ENCODE data around the gene ARHGAP30.
"Not testable (repeated sequence)": the region's sequence is repeated elsewhere in the genome, so short reads cannot be mapped to it uniquely, and the experiment has no call there.

Gene ARHGAP30

DNA sequence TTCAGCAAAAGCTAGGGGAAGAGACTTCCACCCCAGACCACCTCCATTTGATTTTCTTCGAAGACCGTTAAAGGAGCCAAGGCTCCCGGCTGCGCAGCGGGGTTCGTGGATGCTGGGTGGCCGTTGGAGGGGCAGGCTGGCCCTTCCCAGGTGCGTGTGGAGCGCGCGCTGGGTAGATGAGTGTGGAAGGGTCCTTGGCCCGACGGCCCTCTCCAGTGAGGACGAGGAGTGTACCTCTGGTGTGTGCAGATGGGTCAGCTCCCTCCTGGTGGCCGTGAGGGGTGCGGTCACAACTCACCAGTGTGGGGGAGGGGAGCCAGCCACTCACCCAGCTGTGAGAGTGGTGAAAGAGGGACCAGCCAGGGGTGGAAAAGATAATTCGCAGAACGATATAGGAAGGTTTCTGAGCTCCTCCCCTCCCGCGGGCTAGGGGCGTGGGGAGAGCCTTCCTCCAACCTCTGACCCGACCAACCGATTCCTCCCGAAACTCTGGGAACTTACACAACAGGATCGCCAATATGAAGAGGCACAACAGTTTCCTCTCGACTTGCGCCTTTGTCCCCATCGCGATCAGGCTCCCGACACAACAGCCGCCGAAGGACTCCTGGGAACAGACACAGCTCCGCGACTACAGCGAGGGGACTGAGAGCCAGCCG, 49.1 kb downstream of the ARHGAP30 start, which contains the start of gene F11R:
F11R (minus strand) TSS at position 644 of the 656 bp plus-strand sequence; CDS start at position 565, 79 bp downstream.
- no peak within 1 kb of the TSS for H2BK15ac ChIP-seq (replicated peaks; ENCODE audit: low read depth)
- no CpG with 5 or more reads among the region's 36 CpGs for WGBS (ENCODE audit: extremely low coverage, insufficient coverage, low lambda C conversion rate)
- peak within 1 kb of the TSS; percentile 89 for H3K27ac ChIP-seq (ENCODE audit: low read depth, low read length)
- peak within 1 kb of the TSS; percentile 9 for H3K18ac ChIP-seq (ENCODE audit: low read length)
- H3K27me3 ChIP-seq (ENCODE audit: insufficient read depth, low read length, poor library complexity), result no peaks in the 10 kb centered on the region
- peak within 1 kb of the TSS; percentile 92 for H3K23ac ChIP-seq (ENCODE audit: low read length)
- H2BK120ac ChIP-seq (ENCODE audit: low read depth, low read length), result no peak within 1 kb of the TSS
- peak within 1 kb of the TSS; percentile 96 for H3K4me2 ChIP-seq (ENCODE audit: low read length)
- H3K9ac ChIP-seq (ENCODE audit: low read length), result peak within 1 kb of the TSS; percentile 97
- peaks cover 11% of the 10 kb centered on the region for H3K4me1 ChIP-seq (ENCODE audit: control insufficient read depth, low read depth, low read length)
- H2BK5ac ChIP-seq (ENCODE audit: low read length), result peak within 1 kb of the TSS; percentile 92
- H3K4ac ChIP-seq (ENCODE audit: low read depth, low read length), result peak within 1 kb of the TSS; percentile 39
- H3K79me2 ChIP-seq (ENCODE audit: control insufficient read depth, insufficient read depth, low read length), result peaks cover 43% of the 10 kb centered on the region
- H3K56ac ChIP-seq (ENCODE audit: low read length), result peak within 1 kb of the TSS; percentile 97
- no peak within 1 kb of the TSS for H4K8ac ChIP-seq (ENCODE audit: low read depth, low read length)
- peak; percentile 92 for DNase-seq
- no peaks in the 10 kb centered on the region for H3K36me3 ChIP-seq (ENCODE audit: control insufficient read depth, insufficient read depth, low read length)
- no peak within 1 kb of the TSS for H4K5ac ChIP-seq (ENCODE audit: low read length)
- H3K79me1 ChIP-seq (ENCODE audit: low read length), result peaks cover 5% of the 10 kb centered on the region
- peak within 1 kb of the TSS; percentile 81 for H2AK5ac ChIP-seq (ENCODE audit: low read length)
- H3K4me3 ChIP-seq (ENCODE audit: low read length), result peak within 1 kb of the TSS; percentile 81

DNA sequence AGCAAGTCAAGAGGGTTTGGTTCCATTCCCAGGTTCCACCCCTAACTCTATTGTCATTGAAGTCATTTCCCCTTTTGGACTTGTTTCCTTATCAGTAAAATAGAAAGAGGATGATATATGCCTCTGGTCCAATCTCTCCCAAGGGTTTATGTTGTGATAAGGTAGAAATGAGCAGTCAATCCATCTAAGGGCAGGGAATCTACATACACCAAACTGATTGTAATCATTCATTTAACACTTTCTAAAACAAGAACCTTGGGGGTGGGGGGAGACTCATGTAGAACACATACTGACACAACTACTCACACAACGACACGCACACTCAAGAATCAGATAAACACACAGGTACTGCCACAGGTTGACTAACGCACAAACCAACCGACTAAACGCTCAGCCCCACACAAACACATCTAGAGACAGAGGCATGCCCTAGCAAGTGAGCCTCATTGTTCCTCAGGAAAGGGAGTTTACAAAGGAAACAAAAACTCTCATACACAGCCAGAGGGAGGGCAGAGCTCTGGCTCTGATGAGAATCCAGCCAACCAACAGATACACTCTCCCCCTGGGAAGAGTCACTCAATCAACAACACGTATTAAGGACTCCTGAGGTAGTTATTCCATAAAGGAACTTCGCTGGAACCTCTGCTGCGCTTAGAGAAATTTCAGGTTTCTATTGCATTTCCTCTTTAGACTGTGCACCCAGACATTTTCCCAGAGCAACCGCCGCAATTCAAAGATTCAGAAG, 49.8 kb downstream of the ARHGAP30 start:
- peak; percentile 71 for DNase-seq
- WGBS (ENCODE audit: extremely low coverage, insufficient coverage, low lambda C conversion rate), result no CpG with 5 or more reads among the region's 10 CpGs

DNA sequence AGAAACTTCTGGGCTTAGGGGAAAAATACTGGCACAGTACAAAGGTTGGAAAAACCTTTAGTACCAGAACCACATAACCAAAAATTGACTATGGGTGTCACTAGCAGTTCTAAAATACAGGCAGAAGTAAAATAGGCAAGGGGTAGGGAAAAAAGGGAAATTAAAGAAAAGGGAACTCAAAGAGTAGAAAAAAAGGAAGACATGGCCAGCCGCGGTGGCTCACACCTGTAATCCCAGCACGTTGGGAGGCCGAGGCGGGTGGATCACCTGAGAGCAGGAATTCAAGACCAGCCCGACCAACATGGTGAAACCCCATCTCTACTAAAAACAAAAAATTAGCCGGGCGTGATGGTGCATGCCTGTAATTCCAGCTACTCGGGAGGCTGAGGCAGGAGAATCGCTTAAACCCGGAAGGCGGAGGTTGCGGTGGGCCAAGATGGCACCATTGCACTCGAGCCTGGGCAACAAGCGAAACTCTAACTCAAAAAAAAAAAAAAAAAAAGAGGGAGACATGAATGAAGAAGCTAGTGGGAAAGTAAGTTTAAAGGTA, 50.5 kb downstream of the ARHGAP30 start:
- not testable (repeated sequence) for H4K8ac ChIP-seq (ENCODE audit: low read depth, low read length); H3K36me3 ChIP-seq (ENCODE audit: control insufficient read depth, insufficient read depth, low read length); H2BK5ac ChIP-seq (ENCODE audit: low read length); H2BK120ac ChIP-seq (ENCODE audit: low read depth, low read length); H3K4ac ChIP-seq (ENCODE audit: low read depth, low read length); H3K79me1 ChIP-seq (ENCODE audit: low read length); H3K56ac ChIP-seq (ENCODE audit: low read length); H3K23ac ChIP-seq (ENCODE audit: low read length); DNase-seq; H3K27ac ChIP-seq (ENCODE audit: low read depth, low read length); H4K5ac ChIP-seq (ENCODE audit: low read length); H3K27me3 ChIP-seq (ENCODE audit: insufficient read depth, low read length, poor library complexity); H2BK15ac ChIP-seq (replicated peaks; ENCODE audit: low read depth); H2AK5ac ChIP-seq (ENCODE audit: low read length); H3K18ac ChIP-seq (ENCODE audit: low read length); H3K4me3 ChIP-seq (ENCODE audit: low read length)
- H3K9ac ChIP-seq (ENCODE audit: low read length), result peak overlapping the region; percentile 7
- WGBS (ENCODE audit: extremely low coverage, insufficient coverage, low lambda C conversion rate), result no CpG with 5 or more reads among the region's 15 CpGs
- peak overlapping the region; percentile 96 for H3K4me2 ChIP-seq (ENCODE audit: low read length)
- H3K4me1 ChIP-seq (ENCODE audit: control insufficient read depth, low read depth, low read length), result peaks cover 13% of the 10 kb centered on the region
- H3K79me2 ChIP-seq (ENCODE audit: control insufficient read depth, insufficient read depth, low read length), result peaks cover 50% of the 10 kb centered on the region

More for the DNA sequence above, 49.8 kb downstream of the ARHGAP30 start:
- Histone ChIP-seq H3K4ac (ENCODE audit: low read depth, low read length) (peak overlapping the region; percentile 39), H4K8ac (ENCODE audit: low read depth, low read length) (no peak overlapping the region), H2BK5ac (ENCODE audit: low read length) (peak overlapping the region; percentile 61), H3K79me2 (ENCODE audit: control insufficient read depth, insufficient read depth, low read length) (peaks cover 46% of the 10 kb centered on the region), H2AK5ac (ENCODE audit: low read length) (peak overlapping the region; percentile 57), H3K27ac (ENCODE audit: low read depth, low read length) (peak overlapping the region; percentile 89), H3K36me3 (ENCODE audit: control insufficient read depth, insufficient read depth, low read length) (no peaks in the 10 kb centered on the region), H2BK120ac (ENCODE audit: low read depth, low read length) (no peak overlapping the region), H3K9ac (ENCODE audit: low read length) (peak overlapping the region; percentile 97), H3K56ac (ENCODE audit: low read length) (peak overlapping the region; percentile 97), H2BK15ac (replicated peaks; ENCODE audit: low read depth) (no peak overlapping the region), H3K79me1 (ENCODE audit: low read length) (peaks cover 5% of the 10 kb centered on the region), H4K5ac (ENCODE audit: low read length) (no peak overlapping the region), H3K4me1 (ENCODE audit: control insufficient read depth, low read depth, low read length) (peaks cover 11% of the 10 kb centered on the region), H3K4me3 (ENCODE audit: low read length) (peak overlapping the region; percentile 81), H3K4me2 (ENCODE audit: low read length) (peak overlapping the region; percentile 96), H3K23ac (ENCODE audit: low read length) (peak overlapping the region; percentile 92), H3K18ac (ENCODE audit: low read length) (peak overlapping the region; percentile 9), H3K27me3 (ENCODE audit: insufficient read depth, low read length, poor library complexity) (no peaks in the 10 kb centered on the region)

DNA sequence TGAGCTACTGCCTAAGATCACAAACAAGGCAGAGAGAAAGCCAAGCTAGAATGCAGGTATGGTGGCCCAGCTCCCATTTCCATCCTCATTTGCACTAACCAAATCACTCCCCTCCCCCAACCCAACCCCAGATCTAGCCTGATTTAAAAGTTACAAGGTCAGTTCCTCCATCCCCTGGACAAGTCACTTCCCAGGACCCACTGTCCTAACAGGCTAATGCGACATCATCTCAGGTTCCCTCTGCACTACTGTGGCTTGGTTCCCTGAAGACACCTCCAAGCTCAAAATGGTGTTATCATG, 51.1 kb downstream of the ARHGAP30 start:
- no CpG with 5 or more reads among the region's 1 CpG for WGBS (ENCODE audit: extremely low coverage, insufficient coverage, low lambda C conversion rate)

DNA sequence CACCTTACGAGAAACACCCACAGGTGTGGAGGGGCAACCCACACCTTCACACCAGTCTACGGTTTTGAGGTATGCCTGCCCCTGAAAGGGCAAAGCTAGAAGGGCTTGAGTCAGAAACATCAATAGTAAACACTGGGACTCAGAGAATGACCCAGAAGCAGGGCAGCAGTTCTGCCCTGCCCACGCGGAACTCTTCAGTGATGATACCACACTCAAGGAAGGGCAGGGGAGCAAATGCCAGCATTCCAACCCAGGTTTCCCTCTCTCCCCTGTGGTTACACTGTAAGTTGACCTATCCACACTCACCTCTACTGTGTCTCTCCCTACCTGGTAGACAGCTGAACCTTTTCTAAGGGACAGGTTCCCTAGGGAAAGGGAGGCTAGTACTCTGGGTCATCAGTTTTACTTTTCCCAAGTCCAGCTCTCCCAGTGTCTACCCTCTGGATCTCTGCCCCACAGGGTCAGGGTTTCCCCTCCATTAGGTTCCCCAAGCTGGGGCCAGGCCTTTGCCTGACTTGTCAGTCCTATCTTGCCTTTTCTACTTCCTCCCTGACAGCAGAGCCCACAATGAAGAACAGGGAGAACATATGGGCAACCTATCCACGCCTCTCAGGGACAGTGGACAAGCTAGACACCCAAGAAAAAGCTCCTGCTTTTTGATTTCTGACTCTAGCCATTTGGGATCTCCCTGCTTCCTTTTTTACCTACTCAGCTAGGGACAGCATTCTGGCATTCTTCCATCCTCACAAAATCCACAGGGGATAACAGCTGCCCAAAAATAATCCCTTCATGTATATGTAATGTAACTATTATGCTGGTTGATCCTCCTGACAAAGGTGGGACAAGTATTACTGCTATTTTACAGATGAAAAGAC, 51.7 kb downstream of the ARHGAP30 start:
- no peak overlapping the region for H2BK120ac ChIP-seq (ENCODE audit: low read depth, low read length)
- H3K27me3 ChIP-seq (ENCODE audit: insufficient read depth, low read length, poor library complexity), result no peaks in the 10 kb centered on the region
- H4K8ac ChIP-seq (ENCODE audit: low read depth, low read length), result no peak overlapping the region
- H3K4me2 ChIP-seq (ENCODE audit: low read length), result peak overlapping the region; percentile 22
- peak overlapping the region; percentile 17 for H3K56ac ChIP-seq (ENCODE audit: low read length)
- H3K18ac ChIP-seq (ENCODE audit: low read length), result no peak overlapping the region
- no peak overlapping the region for H4K5ac ChIP-seq (ENCODE audit: low read length)
- no peak overlapping the region for H3K23ac ChIP-seq (ENCODE audit: low read length)
- H3K27ac ChIP-seq (ENCODE audit: low read depth, low read length), result no peak overlapping the region
- H3K4me1 ChIP-seq (ENCODE audit: control insufficient read depth, low read depth, low read length), result peaks cover 17% of the 10 kb centered on the region
- H2BK5ac ChIP-seq (ENCODE audit: low read length), result no peak overlapping the region
- peaks cover 62% of the 10 kb centered on the region for H3K79me2 ChIP-seq (ENCODE audit: control insufficient read depth, insufficient read depth, low read length)
- H2AK5ac ChIP-seq (ENCODE audit: low read length), result no peak overlapping the region
- no peak overlapping the region for H2BK15ac ChIP-seq (replicated peaks; ENCODE audit: low read depth)
- peak overlapping the region; percentile 10 for H3K9ac ChIP-seq (ENCODE audit: low read length)
- H3K36me3 ChIP-seq (ENCODE audit: control insufficient read depth, insufficient read depth, low read length), result no peaks in the 10 kb centered on the region
- WGBS (ENCODE audit: extremely low coverage, insufficient coverage, low lambda C conversion rate), result no CpG with 5 or more reads among the region's 5 CpGs
- peaks cover 8% of the 10 kb centered on the region for H3K79me1 ChIP-seq (ENCODE audit: low read length)
- DNase-seq, result no peak
- no peak overlapping the region for H3K4me3 ChIP-seq (ENCODE audit: low read length)
- H3K4ac ChIP-seq (ENCODE audit: low read depth, low read length), result no peak overlapping the region

More for the DNA sequence above, 51.1 kb downstream of the ARHGAP30 start:
- Histone ChIP-seq H2AK5ac (ENCODE audit: low read length) (no peak overlapping the region), H3K27me3 (ENCODE audit: insufficient read depth, low read length, poor library complexity) (no peaks in the 10 kb centered on the region), H3K23ac (ENCODE audit: low read length) (no peak overlapping the region), H2BK120ac (ENCODE audit: low read depth, low read length) (no peak overlapping the region), H3K4ac (ENCODE audit: low read depth, low read length) (no peak overlapping the region), H2BK15ac (replicated peaks; ENCODE audit: low read depth) (no peak overlapping the region), H3K36me3 (ENCODE audit: control insufficient read depth, insufficient read depth, low read length) (no peaks in the 10 kb centered on the region), H2BK5ac (ENCODE audit: low read length) (no peak overlapping the region), H3K79me2 (ENCODE audit: control insufficient read depth, insufficient read depth, low read length) (peaks cover 56% of the 10 kb centered on the region), H3K4me1 (ENCODE audit: control insufficient read depth, low read depth, low read length) (peaks cover 17% of the 10 kb centered on the region), H3K9ac (ENCODE audit: low read length) (peak overlapping the region; percentile 33), H3K18ac (ENCODE audit: low read length) (no peak overlapping the region), H3K4me2 (ENCODE audit: low read length) (peak overlapping the region; percentile 22), H4K8ac (ENCODE audit: low read depth, low read length) (no peak overlapping the region), H4K5ac (ENCODE audit: low read length) (no peak overlapping the region), H3K27ac (ENCODE audit: low read depth, low read length) (no peak overlapping the region), H3K79me1 (ENCODE audit: low read length) (peaks cover 8% of the 10 kb centered on the region), H3K4me3 (ENCODE audit: low read length) (no peak overlapping the region), H3K56ac (ENCODE audit: low read length) (no peak overlapping the region)
- DNase-seq, result no peak
